Activated T-helper 1 cell treated with anti-CD3 and anti-CD28 coated beads, Interleukin-2, amount 50 U/mL, for 16 hours (primary cell): Measurements from ENCODE around the gene TENT4A.
"Not testable (repeated sequence)": the region's sequence is repeated elsewhere in the genome, so short reads cannot be mapped to it uniquely, and the experiment has no call there.

Experiments
- DNase-seq, 2 donors: peaks; one replicate each; pipeline ENCODE4 v3.0.0-alpha.2; 2020; ENCODE audit warnings: low read depth in 1 of 2, low spot score in 1 of 2

Gene TENT4A

GRCh38 chr5:6713274-6714225 is at the start of gene TENT4A:
Gene TENT4A (plus strand): TSS chr5:6713432. CDS start chr5:6713984, 552 bp downstream.
- peak in 1 of 2 donors; percentile 21 for DNase-seq

- no peak for DNase-seq
These were observed 46.5 kb upstream of the TENT4A start for GRCh38 chr5:6666762-6667161.

- no peak for DNase-seq
These were observed 45.6 kb upstream of the TENT4A start for GRCh38 chr5:6667648-6668047.

GRCh38 chr5:6668717-6669116 is 44.5 kb upstream of the TENT4A start:
- DNase-seq, result not testable (repeated sequence)

- no peak for DNase-seq
These were observed 40.2 kb upstream of the TENT4A start for GRCh38 chr5:6673031-6673430.

- no peak for DNase-seq
These were observed 39.3 kb upstream of the TENT4A start for GRCh38 chr5:6673963-6674362.

- no peak for DNase-seq
These were observed 38.8 kb upstream of the TENT4A start for GRCh38 chr5:6674421-6674820.

GRCh38 chr5:6674886-6675285 is 38.3 kb upstream of the TENT4A start:
- DNase-seq, result no peak

- DNase-seq, result no peak
These were observed 37.3 kb upstream of the TENT4A start for GRCh38 chr5:6675784-6676491.

GRCh38 chr5:6676702-6677101 is 36.5 kb upstream of the TENT4A start:
- no peak for DNase-seq

- no peak for DNase-seq
These were observed 34.8 kb upstream of the TENT4A start for GRCh38 chr5:6678385-6678784.

- DNase-seq, result no peak
These were observed 32.3 kb upstream of the TENT4A start for GRCh38 chr5:6680922-6681321.

GRCh38 chr5:6681682-6682081 is 31.6 kb upstream of the TENT4A start:
- DNase-seq, result no peak

- DNase-seq, result no peak
These were observed 31.0 kb upstream of the TENT4A start for GRCh38 chr5:6682239-6682638.

- no peak for DNase-seq
These were observed 30.0 kb upstream of the TENT4A start for GRCh38 chr5:6683241-6683640.

GRCh38 chr5:6684075-6684474 is 29.2 kb upstream of the TENT4A start:
- no peak for DNase-seq

- no peak for DNase-seq
These were observed 26.7 kb upstream of the TENT4A start for GRCh38 chr5:6686501-6686900.

- no peak for DNase-seq
These were observed 26.3 kb upstream of the TENT4A start for GRCh38 chr5:6686915-6687409.

GRCh38 chr5:6687505-6687904 is 25.7 kb upstream of the TENT4A start:
- no peak for DNase-seq

- no peak for DNase-seq
These were observed 20.3 kb upstream of the TENT4A start for GRCh38 chr5:6692906-6693305.

- DNase-seq, result no peak
These were observed 14.5 kb upstream of the TENT4A start for GRCh38 chr5:6698696-6699095.

GRCh38 chr5:6699357-6699756 is 13.9 kb upstream of the TENT4A start:
- no peak for DNase-seq
